Panc1 (cell line): Measurements from ENCODE around the gene GNAQ. TPM values are rescaled to one million over a fixed set of nuclear protein-coding genes. Genes with fewer than 3 reads are reported as not detected.

Experiments used
- ATAC-seq: fragments of 200-7000 bp; cut with Tn5 transposase; 2 replicates; pipeline ENCODE4 v1.9.1; 2020; ENCODE audit warnings: mild to moderate bottlenecking, moderate library complexity
- BruUV-seq: library from RNA; stranded (reverse); fragments of 400-500 nt; replicated peaks from 2 replicates; lab custom pipeline; 2021; lab: Mats Ljungman, UMichigan
- CTCF ChIA-PET: fragments of 300-600 bp; sonication (Branson Sonifier 250); formaldehyde crosslinking; loops from one replicate; lab custom pipeline; 2022; ENCODE audit warnings: antibody characterized with exemption; lab: Charles Lee
- POLR2A ChIA-PET: fragments of 300-600 bp; sonication (Branson Sonifier 250); formaldehyde crosslinking; loops from one replicate; lab custom pipeline; 2022; ENCODE audit warnings: antibody characterized with exemption; lab: Charles Lee
- DNase-seq: peaks from one replicate; pipeline ENCODE4 v3.0.0-alpha.2; 2010; ENCODE audit warnings: low read depth, low spot score
- H3K27ac ChIP-seq: 2 replicates; pipeline ENCODE4 v1.5.1; 2011; ENCODE audit warnings: mild to moderate bottlenecking, low read length, inconsistent platforms
- H3K27me3 ChIP-seq: fragments of 200-500 bp; sonication (Bioruptor generic); 2 replicates; pipeline ENCODE4 v1.6.0; 2014; ENCODE audit warnings: low read length, inconsistent platforms; ENCODE audit not compliant: control insufficient read depth, insufficient read depth
- H3K36me3 ChIP-seq: fragments of 200-500 bp; sonication (Bioruptor generic); 2 replicates; pipeline ENCODE4 v1.5.1; 2014; ENCODE audit warnings: inconsistent platforms, mild to moderate bottlenecking, low read length, moderate library complexity; ENCODE audit not compliant: control insufficient read depth, insufficient read depth
- H3K4me1 ChIP-seq: 2 replicates; pipeline ENCODE4 v1.5.1; 2011; ENCODE audit warnings: inconsistent platforms, mild to moderate bottlenecking, low read length, moderate library complexity; ENCODE audit not compliant: control insufficient read depth, insufficient read depth
- H3K4me3 ChIP-seq, 2 experiments: 2 replicates each; pipeline ENCODE4 v1.5.1; 2011 to 2012; ENCODE audit warnings: low read depth in 2 of 2, low read length in 2 of 2, mild to moderate bottlenecking in 2 of 2, inconsistent platforms in 1 of 2, moderate library complexity in 1 of 2
- H3K9me3 ChIP-seq: fragments of 200-500 bp; sonication (Bioruptor generic); 2 replicates; pipeline ENCODE4 v1.5.1; 2014; ENCODE audit warnings: low read depth, mild to moderate bottlenecking, inconsistent platforms, low read length, moderate library complexity; ENCODE audit not compliant: control insufficient read depth, insufficient read depth
- POLR2AphosphoS5 ChIP-seq: IDR thresholded peaks from 2 replicates; pipeline ENCODE4 v1.6.1; 2012; ENCODE audit warnings: mild to moderate bottlenecking, low read depth, low read length, moderate library complexity
- SIN3A ChIP-seq: IDR thresholded peaks from 2 replicates; pipeline ENCODE4 v1.6.1; 2012; ENCODE audit warnings: low read depth, mild to moderate bottlenecking, low read length, moderate library complexity, borderline replicate concordance; ENCODE audit not compliant: insufficient read depth
- TCF7L2 ChIP-seq: IDR thresholded peaks from 2 replicates; pipeline ENCODE4 v1.6.1; 2011; ENCODE audit warnings: mild to moderate bottlenecking, low read depth, low read length, inconsistent platforms
- in situ Hi-C: cut with HindIII; loops from 2 replicates; pipeline ENCODE4 v1.10.0; 2016; ENCODE audit warnings: low sequenced_read_pairs, low pct_unique_long_range_greater_than_20kb
- intact Hi-C: fragments of 100-400 bp; cut with micrococcal nuclease; formaldehyde crosslinking; loops from one replicate; pipeline ENCODE4 v1.10.0; 2022; ENCODE audit not compliant: unreplicated experiment
- total RNA-seq: library from RNA; stranded (reverse); gene quantifications from one replicate; pipeline ENCODE4 v1.2.1, GENCODE V29; 2021; ENCODE audit not compliant: unreplicated experiment
- TF ChIP-seq, protein P1 (sequence below), 2 experiments: IDR thresholded peaks; 2 replicates each; pipeline ENCODE4 v1.6.1; 2011 to 2012; ENCODE audit warnings: low read depth in 2 of 2, control low read depth in 1 of 2, low read length in 1 of 2, mild to moderate bottlenecking in 1 of 2, moderate library complexity in 1 of 2; ENCODE audit not compliant: insufficient read depth in 1 of 2
- TF ChIP-seq, protein P2 (sequence below): fragments of 450-650 bp; IDR thresholded peaks from 2 replicates; pipeline ENCODE4 v1.5.1; 2017; ENCODE audit warnings: mild to moderate bottlenecking

Gene GNAQ
- total RNA-seq, 1 experiment from 2014 or later: 34.5 TPM

- Histone ChIP-seq H3K4me3 (no peak overlapping the region), H3K9me3 (no peaks in the 10 kb centered on the region), H3K27ac (no peak overlapping the region), H3K4me1 (peaks cover 6% of the 10 kb centered on the region; the same call in 1 of the 2 replicates), H3K36me3 (no peaks in the 10 kb centered on the region), H3K27me3 (no peaks in the 10 kb centered on the region)
- BruUV-seq: no TSS peak
- in situ Hi-C loops (no loop called here), intact Hi-C loops (no loop called here)
- ChIA-PET POLR2A (no interaction called here), CTCF (no interaction called here)
- TF ChIP-seq, protein P1, sequence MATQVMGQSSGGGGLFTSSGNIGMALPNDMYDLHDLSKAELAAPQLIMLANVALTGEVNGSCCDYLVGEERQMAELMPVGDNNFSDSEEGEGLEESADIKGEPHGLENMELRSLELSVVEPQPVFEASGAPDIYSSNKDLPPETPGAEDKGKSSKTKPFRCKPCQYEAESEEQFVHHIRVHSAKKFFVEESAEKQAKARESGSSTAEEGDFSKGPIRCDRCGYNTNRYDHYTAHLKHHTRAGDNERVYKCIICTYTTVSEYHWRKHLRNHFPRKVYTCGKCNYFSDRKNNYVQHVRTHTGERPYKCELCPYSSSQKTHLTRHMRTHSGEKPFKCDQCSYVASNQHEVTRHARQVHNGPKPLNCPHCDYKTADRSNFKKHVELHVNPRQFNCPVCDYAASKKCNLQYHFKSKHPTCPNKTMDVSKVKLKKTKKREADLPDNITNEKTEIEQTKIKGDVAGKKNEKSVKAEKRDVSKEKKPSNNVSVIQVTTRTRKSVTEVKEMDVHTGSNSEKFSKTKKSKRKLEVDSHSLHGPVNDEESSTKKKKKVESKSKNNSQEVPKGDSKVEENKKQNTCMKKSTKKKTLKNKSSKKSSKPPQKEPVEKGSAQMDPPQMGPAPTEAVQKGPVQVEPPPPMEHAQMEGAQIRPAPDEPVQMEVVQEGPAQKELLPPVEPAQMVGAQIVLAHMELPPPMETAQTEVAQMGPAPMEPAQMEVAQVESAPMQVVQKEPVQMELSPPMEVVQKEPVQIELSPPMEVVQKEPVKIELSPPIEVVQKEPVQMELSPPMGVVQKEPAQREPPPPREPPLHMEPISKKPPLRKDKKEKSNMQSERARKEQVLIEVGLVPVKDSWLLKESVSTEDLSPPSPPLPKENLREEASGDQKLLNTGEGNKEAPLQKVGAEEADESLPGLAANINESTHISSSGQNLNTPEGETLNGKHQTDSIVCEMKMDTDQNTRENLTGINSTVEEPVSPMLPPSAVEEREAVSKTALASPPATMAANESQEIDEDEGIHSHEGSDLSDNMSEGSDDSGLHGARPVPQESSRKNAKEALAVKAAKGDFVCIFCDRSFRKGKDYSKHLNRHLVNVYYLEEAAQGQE (IDR thresholded peaks at IDR 0.05; ENCODE audit: insufficient read depth in 1 of 2, low read depth in 2 of 2, low read length in 1 of 2): no peak
- TF ChIP-seq, protein P2, sequence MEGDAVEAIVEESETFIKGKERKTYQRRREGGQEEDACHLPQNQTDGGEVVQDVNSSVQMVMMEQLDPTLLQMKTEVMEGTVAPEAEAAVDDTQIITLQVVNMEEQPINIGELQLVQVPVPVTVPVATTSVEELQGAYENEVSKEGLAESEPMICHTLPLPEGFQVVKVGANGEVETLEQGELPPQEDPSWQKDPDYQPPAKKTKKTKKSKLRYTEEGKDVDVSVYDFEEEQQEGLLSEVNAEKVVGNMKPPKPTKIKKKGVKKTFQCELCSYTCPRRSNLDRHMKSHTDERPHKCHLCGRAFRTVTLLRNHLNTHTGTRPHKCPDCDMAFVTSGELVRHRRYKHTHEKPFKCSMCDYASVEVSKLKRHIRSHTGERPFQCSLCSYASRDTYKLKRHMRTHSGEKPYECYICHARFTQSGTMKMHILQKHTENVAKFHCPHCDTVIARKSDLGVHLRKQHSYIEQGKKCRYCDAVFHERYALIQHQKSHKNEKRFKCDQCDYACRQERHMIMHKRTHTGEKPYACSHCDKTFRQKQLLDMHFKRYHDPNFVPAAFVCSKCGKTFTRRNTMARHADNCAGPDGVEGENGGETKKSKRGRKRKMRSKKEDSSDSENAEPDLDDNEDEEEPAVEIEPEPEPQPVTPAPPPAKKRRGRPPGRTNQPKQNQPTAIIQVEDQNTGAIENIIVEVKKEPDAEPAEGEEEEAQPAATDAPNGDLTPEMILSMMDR: no peak
- TF ChIP-seq SIN3A (no peak), POLR2AphosphoS5 (no peak), TCF7L2 (no peak)
- DNase-seq (no peak), ATAC-seq (no peak)
Observed at GRCh38 chr9:77956555-77956954, 75.1 kb downstream of the GNAQ start.

GRCh38 chr9:77954666-77955015 lies 77.0 kb downstream of the GNAQ start:
- H3K4me1 ChIP-seq: peaks cover 6% of the 10 kb centered on the region; the same call in 1 of the 2 replicates
- no TSS peak for BruUV-seq
- H3K36me3 ChIP-seq: no peaks in the 10 kb centered on the region
- intact Hi-C loops (no loop called here), in situ Hi-C loops (no loop called here)
- no peak overlapping the region for H3K4me3 ChIP-seq
- TF ChIP-seq SIN3A (no peak), POLR2AphosphoS5 (no peak), TCF7L2 (no peak)
- TF ChIP-seq, protein P1 (IDR thresholded peaks at IDR 0.05; ENCODE audit: insufficient read depth in 1 of 2, low read depth in 2 of 2, low read length in 1 of 2): no peak
- TF ChIP-seq, protein P2: no peak
- ChIA-PET POLR2A (no interaction called here), CTCF (no interaction called here)
- H3K27me3 ChIP-seq: no peaks in the 10 kb centered on the region
- no peak for DNase-seq
- no peak overlapping the region for H3K27ac ChIP-seq
- ATAC-seq: no peak
- no peaks in the 10 kb centered on the region for H3K9me3 ChIP-seq
